T-helper 2 cell treated with Interferon-gamma antibody and Interleukin-4, amounts not matched to agents 5 μg/mL and 100 μg/mL, for 36 hours (primary cell): ENCODE results near the gene CIPC.
A peak's percentile ranks its signal among the peaks of the same experiment; 100 is the strongest.

ENCODE experiments used
- DNase-seq: peaks from one replicate; pipeline ENCODE4 v3.0.0; 2021; ENCODE audit warnings: low spot score
- H3K27ac Mint-ChIP-seq: one replicate; pipeline ENCODE4 v1.8.0; 2021; ENCODE audit warnings: mild to moderate bottlenecking, mixed read lengths
- H3K27me3 Mint-ChIP-seq: one replicate; pipeline ENCODE4 v1.8.0; 2021; ENCODE audit warnings: low read depth, mixed read lengths
- H3K36me3 Mint-ChIP-seq: one replicate; pipeline ENCODE4 v1.8.0; 2021; ENCODE audit warnings: low read depth, mixed read lengths
- H3K4me1 Mint-ChIP-seq: one replicate; pipeline ENCODE4 v1.8.0; 2021; ENCODE audit warnings: low read depth, mixed read lengths
- H3K4me3 Mint-ChIP-seq: one replicate; pipeline ENCODE4 v1.8.0; 2022; ENCODE audit warnings: mild to moderate bottlenecking, moderate library complexity, mixed read lengths
- H3K9me3 Mint-ChIP-seq: one replicate; pipeline ENCODE4 v1.8.0; 2021; ENCODE audit warnings: mixed read lengths

CIPC gene

GRCh38 chr14:77119851-77120250, 21.8 kb downstream of the CIPC start:
- no peak overlapping the region for H3K4me3 Mint-ChIP-seq

GRCh38 chr14:77120771-77121743, 23.0 kb downstream of the CIPC start:
- Mint-ChIP-seq H3K9me3 (no peaks in the 10 kb centered on the region), H3K27me3 (peaks cover 20% of the 10 kb centered on the region), H3K36me3 (no peaks in the 10 kb centered on the region), H3K4me1 (peaks cover 19% of the 10 kb centered on the region), H3K4me3 (peak overlapping the region; percentile 6), H3K27ac (peak overlapping the region; percentile 26)
- no peak for DNase-seq

More at GRCh38 chr14:77119851-77120250, 21.8 kb downstream of the CIPC start:
- no peaks in the 10 kb centered on the region for H3K9me3 Mint-ChIP-seq
- H3K4me1 Mint-ChIP-seq, result peaks cover 19% of the 10 kb centered on the region
- H3K36me3 Mint-ChIP-seq, result no peaks in the 10 kb centered on the region
- H3K27ac Mint-ChIP-seq, result no peak overlapping the region
- no peak for DNase-seq
- H3K27me3 Mint-ChIP-seq, result peaks cover 11% of the 10 kb centered on the region

DNA sequence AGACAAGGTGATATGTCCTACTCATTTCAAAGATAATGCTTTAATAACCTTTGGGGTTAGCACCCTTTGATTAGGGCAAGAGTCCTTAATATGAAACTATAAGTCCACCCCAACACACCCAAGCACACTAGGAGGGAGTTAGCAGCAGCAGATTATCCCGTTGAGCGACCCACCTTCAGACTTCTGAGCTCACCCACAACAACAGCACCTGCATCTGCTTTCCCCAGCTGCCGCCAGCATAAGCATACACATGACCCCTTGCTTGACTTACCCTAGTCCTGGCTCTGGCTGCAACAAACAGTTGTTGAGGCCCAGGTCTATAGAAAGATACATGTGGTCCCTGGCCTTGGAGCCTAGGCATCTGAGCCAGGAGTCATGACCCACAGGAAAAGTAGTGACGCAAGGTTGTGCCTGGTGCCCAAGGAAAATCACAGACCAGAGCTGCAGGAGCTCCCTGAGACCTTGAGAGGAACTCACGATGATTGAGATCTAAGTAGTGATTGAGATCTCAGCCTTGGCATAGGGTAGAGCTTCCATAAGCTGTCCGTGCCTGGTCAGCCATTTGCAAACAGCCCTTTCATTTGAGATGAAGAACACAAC, 24.6 kb downstream of the CIPC start:
- H3K27me3 Mint-ChIP-seq, result peaks cover 32% of the 10 kb centered on the region
- no peak for DNase-seq
- H3K4me3 Mint-ChIP-seq, result no peak overlapping the region
- no peaks in the 10 kb centered on the region for H3K9me3 Mint-ChIP-seq
- H3K4me1 Mint-ChIP-seq, result peaks cover 19% of the 10 kb centered on the region
- H3K36me3 Mint-ChIP-seq, result no peaks in the 10 kb centered on the region
- H3K27ac Mint-ChIP-seq, result no peak overlapping the region

DNA sequence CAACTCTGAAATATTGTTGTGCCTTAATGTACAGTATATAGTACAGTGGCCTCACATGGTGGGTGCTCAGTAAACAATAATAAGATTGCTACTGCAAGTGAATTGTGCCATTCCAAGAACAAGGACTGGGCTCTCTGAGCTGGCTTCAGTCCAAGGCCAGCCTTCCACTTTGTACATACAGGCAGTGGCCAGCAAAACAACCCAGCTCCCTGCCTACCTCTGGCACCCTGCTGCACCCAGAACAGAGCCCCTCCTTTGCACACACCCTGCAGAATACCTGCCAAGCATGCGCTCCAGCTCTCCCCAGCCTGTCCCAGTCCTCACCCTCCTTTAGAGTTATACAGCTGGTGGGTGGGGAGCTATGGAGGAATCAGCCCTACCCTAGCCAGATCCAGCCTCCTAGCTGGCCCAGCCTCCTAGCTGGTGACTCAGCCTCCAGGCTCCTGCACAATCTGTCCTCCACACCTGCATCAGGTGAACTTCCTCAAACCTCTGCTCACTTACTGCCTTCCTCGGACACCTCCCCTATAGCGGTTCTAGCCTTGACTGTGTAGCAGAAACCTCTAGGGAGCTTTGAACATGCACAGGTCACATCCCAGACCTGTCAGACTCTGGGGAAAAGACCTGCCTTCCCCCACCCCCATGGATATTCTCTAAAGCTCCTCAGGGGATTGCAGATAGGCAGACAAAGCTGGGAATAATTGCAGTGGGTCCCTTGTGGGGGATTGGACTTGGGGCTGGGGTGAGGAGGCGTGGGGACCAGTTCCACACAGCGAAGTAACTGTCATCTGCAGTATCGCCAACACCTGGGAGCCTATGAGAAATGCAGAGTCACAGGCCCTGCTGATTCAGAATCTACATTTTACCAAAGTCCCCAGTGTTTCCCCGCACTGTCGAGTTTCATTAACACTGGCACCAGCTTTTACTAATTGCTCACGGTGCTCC, 25.6 kb downstream of the CIPC start:
- Mint-ChIP-seq H3K27me3 (peaks cover 36% of the 10 kb centered on the region), H3K27ac (no peak overlapping the region), H3K36me3 (no peaks in the 10 kb centered on the region), H3K4me1 (peaks cover 19% of the 10 kb centered on the region), H3K4me3 (peak overlapping the region; percentile 71), H3K9me3 (no peaks in the 10 kb centered on the region)
- no peak for DNase-seq

DNA sequence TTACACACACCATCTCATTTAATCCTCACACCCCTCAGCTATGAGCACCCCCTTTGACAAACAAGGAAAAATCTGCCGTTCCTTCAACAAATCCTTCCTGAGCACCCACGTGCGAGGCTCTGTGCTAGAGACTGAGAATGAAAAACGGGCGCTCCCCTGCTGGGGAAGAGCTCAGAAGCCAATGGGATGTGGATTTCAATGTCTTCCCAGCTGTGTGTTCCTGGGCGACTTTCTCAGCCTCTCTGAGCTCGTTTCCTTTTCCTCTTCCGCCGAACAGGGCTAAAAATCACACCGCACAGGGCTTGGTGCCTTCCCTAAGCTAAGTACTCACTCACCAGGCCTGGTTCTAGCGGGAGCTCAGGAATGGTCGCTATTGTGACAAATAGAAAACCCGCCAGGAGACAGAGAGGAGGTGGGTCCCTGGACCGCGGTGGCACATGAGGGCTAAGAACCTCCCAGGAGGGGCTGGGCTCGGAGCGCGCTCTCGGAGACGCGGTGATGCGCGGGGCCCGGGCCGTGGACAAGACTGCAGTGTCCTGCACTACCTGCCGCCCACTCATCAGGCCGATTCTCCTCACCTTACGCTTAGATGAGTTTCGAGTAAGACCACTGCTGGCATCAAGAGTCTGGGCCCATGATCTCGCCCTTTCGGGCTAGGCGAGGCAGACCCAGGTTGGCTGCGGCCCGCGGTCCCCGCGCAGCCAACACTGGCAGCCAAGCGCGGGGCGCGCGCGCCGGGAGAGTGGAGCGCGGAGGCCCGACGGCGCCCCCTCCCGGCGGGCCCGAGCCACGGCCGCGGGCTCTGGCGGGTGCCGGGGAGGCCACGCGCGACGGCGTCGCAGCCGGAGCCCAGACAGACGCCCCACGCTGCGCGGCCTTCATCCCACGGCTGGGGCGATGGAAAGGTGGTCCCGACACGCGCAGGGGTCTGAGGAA, 26.6 kb downstream of the CIPC start:
- peak; percentile 63 for DNase-seq
- Mint-ChIP-seq H3K36me3 (no peaks in the 10 kb centered on the region), H3K4me1 (peaks cover 19% of the 10 kb centered on the region), H3K9me3 (no peaks in the 10 kb centered on the region), H3K27me3 (peaks cover 40% of the 10 kb centered on the region), H3K27ac (no peak overlapping the region), H3K4me3 (peak overlapping the region; percentile 71)

DNA sequence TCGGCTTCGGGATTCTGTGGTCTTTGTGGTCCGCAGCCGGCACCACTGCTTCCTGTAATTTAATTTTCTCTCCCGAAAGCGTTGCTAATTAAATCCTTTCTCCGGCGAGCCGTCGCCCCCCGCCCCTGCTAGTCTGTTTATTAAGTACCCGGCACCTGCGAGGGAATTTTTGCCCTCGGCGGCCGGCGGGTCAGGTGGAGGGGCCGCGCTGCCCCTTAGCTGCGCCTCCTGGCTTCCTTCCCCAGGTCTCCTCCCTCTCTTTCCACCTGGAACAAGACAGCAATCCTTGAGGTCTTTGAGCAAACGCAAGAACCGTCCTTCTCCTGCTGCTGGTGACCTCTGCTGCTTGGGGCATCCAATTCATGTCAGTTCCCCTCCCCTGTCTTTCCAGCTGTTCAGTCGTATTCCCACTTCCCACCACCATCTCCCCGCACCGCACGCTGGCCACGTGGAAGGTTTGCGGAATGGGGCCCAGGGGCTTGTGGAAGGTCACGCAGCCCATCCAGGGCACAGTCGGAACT, 27.3 kb downstream of the CIPC start:
- Mint-ChIP-seq H3K4me1 (peaks cover 19% of the 10 kb centered on the region), H3K27me3 (peaks cover 44% of the 10 kb centered on the region), H3K36me3 (no peaks in the 10 kb centered on the region), H3K4me3 (peak overlapping the region; percentile 54), H3K9me3 (no peaks in the 10 kb centered on the region), H3K27ac (no peak overlapping the region)
- DNase-seq, result no peak

GRCh38 chr14:77125823-77126325, 27.8 kb downstream of the CIPC start:
- peaks cover 44% of the 10 kb centered on the region for H3K27me3 Mint-ChIP-seq
- no peak for DNase-seq
- H3K4me3 Mint-ChIP-seq, result peak overlapping the region; percentile 54
- peaks cover 15% of the 10 kb centered on the region for H3K4me1 Mint-ChIP-seq
- no peaks in the 10 kb centered on the region for H3K36me3 Mint-ChIP-seq
- no peaks in the 10 kb centered on the region for H3K9me3 Mint-ChIP-seq
- H3K27ac Mint-ChIP-seq, result no peak overlapping the region

DNA sequence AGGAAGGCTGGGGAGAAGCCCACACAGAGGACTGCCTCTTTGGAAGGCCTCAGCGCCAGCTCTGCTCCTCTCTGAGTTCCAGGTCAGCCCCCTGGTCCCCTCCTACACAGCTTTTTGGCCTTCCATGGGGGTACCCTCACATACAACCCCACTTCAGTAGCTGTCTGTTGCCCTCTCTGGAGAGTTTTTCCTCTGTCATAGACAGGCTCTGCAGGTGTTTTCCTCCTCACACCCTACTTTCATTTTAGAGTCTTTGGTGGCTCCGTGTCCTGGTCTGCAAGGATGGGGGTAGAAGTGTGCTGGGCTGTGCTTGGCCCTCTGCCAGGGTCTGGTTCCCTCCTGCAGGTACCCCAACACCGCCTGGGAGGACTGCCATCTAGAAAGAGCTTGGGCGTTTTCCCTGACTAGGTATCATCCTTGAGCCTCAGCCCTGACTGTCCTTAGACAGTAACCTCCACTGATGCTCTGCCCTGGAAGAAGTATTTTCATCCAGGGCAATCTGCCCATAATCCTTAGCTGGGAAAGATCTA, 28.5 kb downstream of the CIPC start:
- no peaks in the 10 kb centered on the region for H3K9me3 Mint-ChIP-seq
- H3K4me1 Mint-ChIP-seq, result peaks cover 9% of the 10 kb centered on the region
- no peak overlapping the region for H3K27ac Mint-ChIP-seq
- no peak for DNase-seq
- H3K27me3 Mint-ChIP-seq, result peaks cover 47% of the 10 kb centered on the region
- H3K36me3 Mint-ChIP-seq, result no peaks in the 10 kb centered on the region
- no peak overlapping the region for H3K4me3 Mint-ChIP-seq

- H3K36me3 Mint-ChIP-seq, result no peaks in the 10 kb centered on the region
- DNase-seq, result no peak
- peaks cover 54% of the 10 kb centered on the region for H3K27me3 Mint-ChIP-seq
- H3K4me3 Mint-ChIP-seq, result no peak overlapping the region
- H3K4me1 Mint-ChIP-seq, result peaks cover 6% of the 10 kb centered on the region
- H3K27ac Mint-ChIP-seq, result no peak overlapping the region
- H3K9me3 Mint-ChIP-seq, result no peaks in the 10 kb centered on the region
Observed at GRCh38 chr14:77128414-77128891, 30.4 kb downstream of the CIPC start.

DNA sequence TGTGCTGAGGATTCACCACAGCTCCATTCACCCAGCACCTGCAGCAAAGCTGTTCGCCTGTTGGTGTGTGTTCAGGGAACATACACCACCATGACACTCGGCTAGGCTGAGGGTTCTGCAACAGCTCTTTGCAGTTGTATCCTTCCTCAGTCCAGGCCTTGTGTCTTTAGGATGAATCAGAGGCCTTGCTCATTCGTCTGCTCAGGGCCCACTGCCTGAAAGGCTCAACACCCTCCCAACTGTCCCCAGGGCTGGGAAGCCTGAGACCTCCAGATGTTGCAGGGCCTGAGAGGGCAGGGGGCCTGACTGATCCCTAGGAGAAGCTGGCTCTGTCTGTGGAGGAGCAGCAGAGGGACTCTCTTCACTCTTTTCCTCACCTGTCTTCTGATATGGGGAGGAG, 32.3 kb downstream of the CIPC start:
- Mint-ChIP-seq H3K27me3 (peaks cover 56% of the 10 kb centered on the region), H3K36me3 (no peaks in the 10 kb centered on the region), H3K27ac (no peak overlapping the region), H3K4me3 (no peak overlapping the region), H3K9me3 (no peaks in the 10 kb centered on the region), H3K4me1 (peaks cover 2% of the 10 kb centered on the region)
- no peak for DNase-seq

DNA sequence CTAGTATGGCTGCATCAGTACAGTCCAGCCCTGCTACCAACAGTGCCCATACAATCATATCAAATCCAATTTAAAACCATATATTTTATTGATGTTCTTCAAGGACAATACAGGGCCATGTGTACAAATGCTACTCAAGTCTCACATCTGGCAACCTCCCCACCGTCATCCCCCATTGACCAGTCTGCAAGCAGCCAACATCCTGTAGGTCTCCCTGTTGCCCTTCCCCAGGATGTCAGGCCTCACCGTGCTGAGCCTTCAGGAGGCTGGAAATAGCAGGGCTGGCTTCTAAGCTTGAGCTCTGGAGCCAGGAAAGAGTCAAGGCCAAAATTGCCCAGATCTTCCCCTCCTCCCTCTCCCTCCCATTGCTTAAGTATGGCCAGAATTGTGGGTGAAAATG, 33.1 kb downstream of the CIPC start:
- DNase-seq, result no peak
- peaks cover 48% of the 10 kb centered on the region for H3K27me3 Mint-ChIP-seq
- peaks cover 2% of the 10 kb centered on the region for H3K4me1 Mint-ChIP-seq
- H3K27ac Mint-ChIP-seq, result no peak overlapping the region
- H3K36me3 Mint-ChIP-seq, result no peaks in the 10 kb centered on the region
- no peaks in the 10 kb centered on the region for H3K9me3 Mint-ChIP-seq
- no peak overlapping the region for H3K4me3 Mint-ChIP-seq

DNA sequence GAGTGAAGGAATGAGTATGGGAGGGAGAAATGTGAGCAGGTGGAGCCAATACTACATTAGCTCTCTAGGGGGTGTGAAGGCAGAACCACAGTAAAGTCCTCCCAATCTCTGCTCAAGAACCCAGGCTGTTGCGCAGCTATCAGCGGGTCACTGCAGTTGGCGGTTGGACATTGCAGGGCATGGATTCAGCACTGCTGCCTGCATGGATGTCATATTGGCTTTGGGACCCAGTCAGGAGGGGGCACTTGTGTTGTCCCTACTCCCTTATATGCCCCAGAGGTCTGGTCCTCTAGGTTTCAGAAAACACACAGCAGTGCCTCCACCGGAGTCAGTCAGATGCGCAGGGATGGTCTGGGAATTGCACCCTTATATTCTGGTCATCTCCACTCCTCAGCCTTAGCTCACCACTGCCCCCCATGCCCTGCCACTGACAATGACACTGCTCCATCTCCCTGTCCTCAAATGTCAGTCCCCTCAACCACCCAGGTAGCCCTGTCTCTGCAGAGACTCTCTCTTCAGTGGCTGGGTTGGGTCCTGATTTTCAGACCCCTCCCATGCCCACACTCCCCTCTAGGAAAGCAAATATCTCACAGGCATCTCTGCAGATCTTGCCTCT, 33.9 kb downstream of the CIPC start:
- DNase-seq, result no peak
- Mint-ChIP-seq H3K9me3 (no peaks in the 10 kb centered on the region), H3K27me3 (peaks cover 44% of the 10 kb centered on the region), H3K4me3 (no peak overlapping the region), H3K4me1 (peaks cover 2% of the 10 kb centered on the region), H3K36me3 (no peaks in the 10 kb centered on the region), H3K27ac (no peak overlapping the region)
